Activated T-helper 1 cell treated with anti-CD3 and anti-CD28 coated beads, Interleukin-12 subunit alpha, Interleukin-12 subunit beta, Interleukin-2, Interleukin-4 antibody, amounts not matched to agents 30 ng/mL and 10 ng/mL and 1 ng/mL, durations not matched to agents 14 hours and 24 hours and 36 hours (primary cell): ENCODE data around the gene CARD14. TPM values are rescaled to one million over a fixed set of nuclear protein-coding genes. Genes with fewer than 3 reads are reported as not detected.
"Not testable (repeated sequence)": the region's sequence is repeated elsewhere in the genome, so short reads cannot be mapped to it uniquely, and the experiment has no call there.

ENCODE experiments used
- DNase-seq: peaks from one replicate; pipeline ENCODE4 v3.0.0; 2021; ENCODE audit warnings: low spot score
- H3K27ac Mint-ChIP-seq: one replicate; pipeline ENCODE4 v1.8.0; 2021; ENCODE audit warnings: mild to moderate bottlenecking, mixed read lengths
- H3K27me3 Mint-ChIP-seq: one replicate; pipeline ENCODE4 v1.8.0; 2022; ENCODE audit warnings: mild to moderate bottlenecking, moderate library complexity, mixed read lengths; ENCODE audit not compliant: insufficient read depth
- H3K36me3 Mint-ChIP-seq: one replicate; pipeline ENCODE4 v1.8.0; 2021; ENCODE audit warnings: low read depth, mixed read lengths
- H3K4me1 Mint-ChIP-seq: one replicate; pipeline ENCODE4 v1.8.0; 2021; ENCODE audit warnings: low read depth, mixed read lengths
- H3K4me3 Mint-ChIP-seq: one replicate; pipeline ENCODE4 v1.8.0; 2021; ENCODE audit warnings: mild to moderate bottlenecking, moderate library complexity, mixed read lengths
- H3K9me3 Mint-ChIP-seq: one replicate; pipeline ENCODE4 v1.8.0; 2021; ENCODE audit warnings: mixed read lengths
- intact Hi-C: fragments of 100-400 bp; cut with micrococcal nuclease; formaldehyde crosslinking; loops from one replicate; pipeline ENCODE4 v1.15.1; 2024
- total RNA-seq: library from RNA; stranded (reverse); gene quantifications from 2 replicates; pipeline ENCODE4 v1.2.3, GENCODE V29; 2022

The CARD14 gene
- total RNA-seq, 1 donor from 2014 or later: not detected

DNA sequence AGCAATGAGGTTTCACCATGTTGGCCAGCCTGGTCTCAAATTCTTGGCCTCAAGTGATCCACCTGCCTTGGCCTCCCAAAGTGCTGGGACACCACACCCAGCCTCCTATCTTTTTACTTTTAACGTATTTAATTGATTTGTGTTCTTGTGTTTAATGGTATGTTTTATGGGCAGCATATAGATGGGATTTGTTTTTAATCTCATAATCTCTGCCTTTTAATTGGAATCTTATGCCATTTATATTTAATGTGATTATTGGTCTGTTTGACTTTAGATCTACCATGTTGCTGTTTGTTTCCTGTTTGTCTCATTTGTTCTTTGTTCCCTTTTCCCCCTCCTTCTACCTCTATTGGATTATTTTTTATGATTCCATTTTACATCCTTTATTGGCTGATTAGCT is 62.6 kb downstream of the CARD14 start:
- peaks cover 22% of the 10 kb centered on the region for H3K9me3 Mint-ChIP-seq
- H3K27ac Mint-ChIP-seq: no peak overlapping the region
- no peak overlapping the region for H3K4me3 Mint-ChIP-seq
- no peaks in the 10 kb centered on the region for H3K4me1 Mint-ChIP-seq
- DNase-seq: no peak
- peaks cover 1% of the 10 kb centered on the region for H3K27me3 Mint-ChIP-seq
- peaks cover 9% of the 10 kb centered on the region for H3K36me3 Mint-ChIP-seq
- intact Hi-C loops: no loop called here

- H3K27ac Mint-ChIP-seq: no peak overlapping the region
- no peak for DNase-seq
- no peaks in the 10 kb centered on the region for H3K4me1 Mint-ChIP-seq
- H3K27me3 Mint-ChIP-seq: peaks cover 1% of the 10 kb centered on the region
- intact Hi-C loops: no loop called here
- H3K36me3 Mint-ChIP-seq: peaks cover 9% of the 10 kb centered on the region
- no peak overlapping the region for H3K4me3 Mint-ChIP-seq
- peaks cover 22% of the 10 kb centered on the region for H3K9me3 Mint-ChIP-seq
Measured at GRCh38 chr17:80233202-80233601, 63.4 kb downstream of the CARD14 start.

- Mint-ChIP-seq H3K27me3 (peaks cover 3% of the 10 kb centered on the region), H3K4me1 (no peaks in the 10 kb centered on the region)
- intact Hi-C loops: no loop called here
Measured at GRCh38 chr17:80236911-80237310, 67.1 kb downstream of the CARD14 start.

GRCh38 chr17:80237386-80237785 is 67.6 kb downstream of the CARD14 start:
- Mint-ChIP-seq H3K4me3 (no peak overlapping the region), H3K27ac (no peak overlapping the region), H3K27me3 (peaks cover 3% of the 10 kb centered on the region), H3K9me3 (peaks cover 14% of the 10 kb centered on the region), H3K36me3 (peaks cover 8% of the 10 kb centered on the region), H3K4me1 (no peaks in the 10 kb centered on the region)
- intact Hi-C loops: no loop called here
- DNase-seq: no peak

More at GRCh38 chr17:80236911-80237310, 67.1 kb downstream of the CARD14 start:
- H3K27ac Mint-ChIP-seq: no peak overlapping the region
- H3K9me3 Mint-ChIP-seq: peaks cover 16% of the 10 kb centered on the region
- no peak for DNase-seq
- no peak overlapping the region for H3K4me3 Mint-ChIP-seq
- peaks cover 9% of the 10 kb centered on the region for H3K36me3 Mint-ChIP-seq

DNA sequence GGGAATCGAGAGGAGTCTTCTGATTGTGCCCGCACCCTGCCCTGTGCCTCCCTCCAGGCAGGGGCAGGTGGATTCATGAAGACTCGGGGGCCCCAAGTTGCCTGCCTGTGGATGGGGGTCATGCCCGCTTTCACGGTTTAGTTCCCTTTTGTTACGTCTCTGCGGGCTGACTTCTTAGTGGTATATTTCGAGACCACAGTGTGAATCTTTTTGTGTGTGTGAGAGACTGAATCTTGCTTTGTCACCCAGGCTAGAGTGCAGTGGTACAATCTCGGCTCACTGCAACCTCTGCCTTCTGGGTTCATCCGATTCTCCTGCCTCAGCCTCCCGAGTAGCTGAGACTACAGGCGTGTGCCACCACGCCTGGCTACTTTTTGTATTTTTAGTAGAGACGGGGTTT is 72.7 kb downstream of the CARD14 start:
- Mint-ChIP-seq H3K4me1 (no peaks in the 10 kb centered on the region), H3K27ac (no peak overlapping the region), H3K36me3 (no peaks in the 10 kb centered on the region), H3K27me3 (peaks cover 1% of the 10 kb centered on the region), H3K4me3 (no peak overlapping the region), H3K9me3 (no peaks in the 10 kb centered on the region)
- DNase-seq: no peak
- intact Hi-C loops: no loop called here

- no peaks in the 10 kb centered on the region for H3K9me3 Mint-ChIP-seq
- no peak for DNase-seq
- H3K27ac Mint-ChIP-seq: no peak overlapping the region
- H3K27me3 Mint-ChIP-seq: no peaks in the 10 kb centered on the region
- H3K4me1 Mint-ChIP-seq: no peaks in the 10 kb centered on the region
- intact Hi-C loops: no loop called here
- no peaks in the 10 kb centered on the region for H3K36me3 Mint-ChIP-seq
- no peak overlapping the region for H3K4me3 Mint-ChIP-seq
Measured at GRCh38 chr17:80243526-80244433, 74.0 kb downstream of the CARD14 start.

- H3K4me3 Mint-ChIP-seq, H3K9me3 Mint-ChIP-seq, H3K27me3 Mint-ChIP-seq, H3K36me3 Mint-ChIP-seq, intact Hi-C loops, DNase-seq, H3K4me1 Mint-ChIP-seq, H3K27ac Mint-ChIP-seq: not testable (repeated sequence)
Measured at GRCh38 chr17:80244448-80244847, 74.6 kb downstream of the CARD14 start.

DNA sequence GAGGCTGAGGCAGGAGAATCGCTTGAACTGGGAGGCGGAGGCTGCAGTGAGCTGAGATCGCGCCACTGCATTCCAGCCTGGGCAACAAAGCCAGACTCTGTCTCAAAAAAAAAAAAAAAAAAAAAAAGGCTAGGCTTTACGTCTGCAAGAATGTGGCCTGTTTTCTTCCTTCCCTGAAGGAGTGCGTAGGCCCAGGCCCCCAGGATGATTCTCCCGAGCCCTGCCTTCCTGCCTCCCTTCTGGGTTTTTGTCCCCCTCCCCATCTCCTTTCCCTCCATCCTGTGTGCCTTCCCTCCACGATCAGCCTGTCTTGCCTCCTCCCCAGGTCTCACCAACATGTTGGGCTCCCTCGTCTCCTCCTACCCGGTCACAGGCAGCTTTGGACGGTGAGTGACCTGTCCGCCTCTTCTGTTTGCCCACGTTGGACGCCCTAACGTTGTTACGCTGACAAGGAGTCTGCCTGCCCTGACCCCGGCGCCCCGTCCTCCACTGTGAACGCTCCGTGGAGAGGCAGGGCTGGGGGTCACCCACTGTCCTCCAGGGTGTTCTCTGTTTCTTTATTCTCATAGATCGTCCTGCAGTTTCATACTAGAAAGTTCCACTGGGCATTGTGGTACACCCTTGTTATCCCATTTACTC is 75.2 kb downstream of the CARD14 start:
- DNase-seq: no peak
- no peaks in the 10 kb centered on the region for H3K27me3 Mint-ChIP-seq
- no peak overlapping the region for H3K4me3 Mint-ChIP-seq
- intact Hi-C loops: no loop called here
- no peak overlapping the region for H3K27ac Mint-ChIP-seq
- no peaks in the 10 kb centered on the region for H3K4me1 Mint-ChIP-seq
- no peaks in the 10 kb centered on the region for H3K9me3 Mint-ChIP-seq
- no peaks in the 10 kb centered on the region for H3K36me3 Mint-ChIP-seq

DNA sequence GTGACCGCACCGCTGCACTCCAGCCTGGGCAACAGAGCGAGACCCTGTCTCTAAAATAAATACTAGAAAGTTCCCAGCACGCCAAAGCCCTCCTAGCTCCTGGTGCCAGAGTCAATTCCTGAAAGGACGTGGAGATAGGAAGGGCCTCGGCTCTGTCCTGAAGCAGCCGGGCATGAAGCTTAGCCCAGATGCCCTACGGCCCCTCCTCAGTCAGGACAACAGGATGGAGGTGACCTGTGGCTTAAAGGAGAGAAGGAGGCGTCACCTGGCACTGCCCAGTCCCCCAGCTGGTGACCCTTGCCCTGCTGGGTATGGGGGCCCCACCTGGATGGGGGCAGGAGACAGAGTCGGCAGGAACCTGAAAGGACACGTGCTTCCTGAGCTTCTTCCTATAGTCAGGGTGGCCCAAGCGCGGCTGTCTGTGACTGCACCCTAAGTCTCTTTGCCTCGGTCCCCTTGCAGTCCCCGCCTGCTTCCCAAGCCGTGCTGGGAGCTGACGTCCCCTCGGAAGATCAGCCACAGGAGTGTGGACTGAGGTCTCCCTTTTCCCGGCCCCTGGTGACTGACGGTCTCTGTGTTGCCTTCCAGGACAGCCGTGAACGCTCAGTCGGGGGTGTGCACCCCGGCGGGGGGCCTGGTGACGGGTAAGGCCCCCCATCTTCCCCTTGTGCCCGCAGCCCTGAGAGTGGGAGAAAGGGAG is 75.9 kb downstream of the CARD14 start:
- H3K36me3 Mint-ChIP-seq: no peaks in the 10 kb centered on the region
- H3K27me3 Mint-ChIP-seq: no peaks in the 10 kb centered on the region
- intact Hi-C loops: no loop called here
- H3K4me1 Mint-ChIP-seq: no peaks in the 10 kb centered on the region
- H3K27ac Mint-ChIP-seq: no peak overlapping the region
- no peak overlapping the region for H3K4me3 Mint-ChIP-seq
- no peak for DNase-seq
- H3K9me3 Mint-ChIP-seq: no peaks in the 10 kb centered on the region

- no peak overlapping the region for H3K27ac Mint-ChIP-seq
Measured at GRCh38 chr17:80246266-80246681, 76.4 kb downstream of the CARD14 start.

DNA sequence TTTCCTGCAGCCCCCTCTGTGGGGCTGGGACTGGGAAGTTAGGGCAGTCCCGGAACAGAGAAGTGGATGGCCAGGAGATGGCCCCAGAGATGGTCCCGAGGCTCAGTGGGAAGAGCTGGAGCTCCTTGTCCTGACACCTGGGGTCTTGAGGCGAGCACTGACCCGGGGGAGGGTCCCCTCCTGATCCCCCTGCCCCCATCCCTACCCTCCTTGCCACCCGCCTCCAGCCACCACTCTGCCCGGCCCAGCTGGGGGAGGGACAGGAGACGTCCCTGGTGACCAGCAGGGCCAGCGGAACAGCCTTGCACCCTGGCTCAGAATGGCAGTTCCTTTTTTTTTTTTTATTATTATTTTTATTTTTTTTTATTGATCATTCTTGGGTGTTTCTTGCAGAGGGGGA is 76.9 kb downstream of the CARD14 start:
- no peaks in the 10 kb centered on the region for H3K27me3 Mint-ChIP-seq
- peaks cover 2% of the 10 kb centered on the region for H3K4me1 Mint-ChIP-seq
- no peak overlapping the region for H3K4me3 Mint-ChIP-seq
- DNase-seq: no peak
- H3K9me3 Mint-ChIP-seq: no peaks in the 10 kb centered on the region
- no peak overlapping the region for H3K27ac Mint-ChIP-seq
- H3K36me3 Mint-ChIP-seq: no peaks in the 10 kb centered on the region
- intact Hi-C loops: no loop called here

More at GRCh38 chr17:80246266-80246681, 76.4 kb downstream of the CARD14 start:
- Mint-ChIP-seq H3K27me3 (no peaks in the 10 kb centered on the region), H3K4me3 (no peak overlapping the region), H3K36me3 (no peaks in the 10 kb centered on the region), H3K4me1 (no peaks in the 10 kb centered on the region), H3K9me3 (no peaks in the 10 kb centered on the region)
- no peak for DNase-seq
- intact Hi-C loops: no loop called here

GRCh38 chr17:80247561-80247960 is 77.7 kb downstream of the CARD14 start:
- no peaks in the 10 kb centered on the region for H3K27me3 Mint-ChIP-seq
- H3K4me1 Mint-ChIP-seq: peaks cover 10% of the 10 kb centered on the region
- no peaks in the 10 kb centered on the region for H3K36me3 Mint-ChIP-seq
- H3K27ac Mint-ChIP-seq: no peak overlapping the region
- no peak for DNase-seq
- no peak overlapping the region for H3K4me3 Mint-ChIP-seq
- H3K9me3 Mint-ChIP-seq: no peaks in the 10 kb centered on the region
- intact Hi-C loops: no loop called here
